ENCODE measurements around the gene DDX11. TPM values are rescaled to one million over a fixed set of nuclear protein-coding genes. Genes with fewer than 3 reads are reported as not detected.

The DDX11 gene
- total RNA-seq, 2 donors from 2014 or later, result 1.1 to 5.3 TPM

GRCh38 chr12:31033146-31033545 is 40.5 kb upstream of the DDX11 start:
- H3K9me3 ChIP-seq, result no peaks in the 10 kb centered on the region
- H3K27ac ChIP-seq, result peak overlapping the region; percentile 40 to 64
- TF ChIP-seq CTCF (IDR thresholded peaks at IDR 0.05), result no peak
- no peaks in the 10 kb centered on the region for H3K27me3 ChIP-seq
- no peak overlapping the region for H3K4me3 ChIP-seq
- DNase-seq (ENCODE audit: low spot score), result no peak
- H3K4me1 ChIP-seq, result peaks cover 0 to 57% of the 10 kb centered on the region in 2 donors
- H3K36me3 ChIP-seq, result no peaks in the 10 kb centered on the region

- Histone ChIP-seq H3K27ac (peak overlapping the region; percentile 40 to 64), H3K9me3 (no peaks in the 10 kb centered on the region), H3K4me1 (peaks cover 0 to 57% of the 10 kb centered on the region in 2 donors), H3K27me3 (no peaks in the 10 kb centered on the region), H3K4me3 (no peak overlapping the region), H3K36me3 (no peaks in the 10 kb centered on the region)
- DNase-seq (ENCODE audit: low spot score), result no peak
- TF ChIP-seq CTCF (IDR thresholded peaks at IDR 0.05), result no peak
Measured at GRCh38 chr12:31033681-31034080, 40.0 kb upstream of the DDX11 start.

DNA sequence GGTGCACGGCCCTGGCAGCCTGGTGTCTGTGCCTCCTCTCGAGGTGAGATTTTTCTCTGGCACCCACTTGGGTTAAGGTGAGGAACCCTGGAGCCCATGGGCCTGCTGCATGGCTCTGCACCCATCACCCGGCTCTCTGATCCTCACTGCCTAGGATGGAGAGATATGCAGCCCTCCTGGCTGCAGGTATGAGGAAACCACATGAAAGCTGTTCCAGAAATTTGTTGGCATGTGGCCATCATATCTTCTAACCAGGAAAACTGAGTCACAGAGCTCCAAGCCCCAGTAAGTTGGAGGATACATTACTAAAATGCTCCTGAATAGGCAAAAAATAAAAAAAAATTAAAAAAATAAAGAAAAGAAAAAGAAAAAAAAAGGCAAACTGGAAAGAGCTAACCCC is 39.3 kb upstream of the DDX11 start:
- DNase-seq (ENCODE audit: low spot score), result no peak

DNA sequence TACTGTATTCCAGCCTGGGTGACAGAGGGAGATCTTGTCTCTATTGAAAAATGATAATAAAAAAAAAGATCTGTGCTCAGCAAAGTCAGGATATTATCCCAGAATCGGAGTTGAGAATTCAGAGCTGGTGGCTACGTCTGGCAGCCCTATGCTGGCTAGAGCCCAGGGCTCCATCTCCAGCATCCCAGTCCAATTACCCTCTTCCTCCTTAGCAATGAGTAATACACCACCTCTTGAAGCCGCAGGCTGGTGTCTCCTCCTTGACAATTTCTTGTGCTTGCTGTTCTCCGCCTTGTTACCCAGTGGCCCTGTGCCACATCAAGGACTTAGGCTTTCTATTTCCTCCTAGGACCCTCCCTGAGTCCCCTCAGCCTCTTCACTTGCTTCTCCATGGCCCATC is 38.4 kb upstream of the DDX11 start:
- DNase-seq (ENCODE audit: low spot score), result no peak
- Histone ChIP-seq H3K4me3 (no peak overlapping the region), H3K27me3 (no peaks in the 10 kb centered on the region), H3K9me3 (no peaks in the 10 kb centered on the region), H3K36me3 (no peaks in the 10 kb centered on the region), H3K27ac (no peak overlapping the region), H3K4me1 (peaks cover 0 to 46% of the 10 kb centered on the region in 2 donors)
- no peak for TF ChIP-seq CTCF (IDR thresholded peaks at IDR 0.05)

More for the DNA sequence above, 39.3 kb upstream of the DDX11 start:
- no peaks in the 10 kb centered on the region for H3K27me3 ChIP-seq
- TF ChIP-seq CTCF (IDR thresholded peaks at IDR 0.05), result no peak
- H3K9me3 ChIP-seq, result no peaks in the 10 kb centered on the region
- H3K27ac ChIP-seq, result peak overlapping the region in 1 of 2 donors; percentile 64
- peaks cover 0 to 52% of the 10 kb centered on the region in 2 donors for H3K4me1 ChIP-seq
- H3K4me3 ChIP-seq, result no peak overlapping the region
- H3K36me3 ChIP-seq, result no peaks in the 10 kb centered on the region

GRCh38 chr12:31035967-31036665 is 37.5 kb upstream of the DDX11 start:
- H3K4me3 ChIP-seq, result no peak overlapping the region
- peaks cover 0 to 37% of the 10 kb centered on the region in 2 donors for H3K4me1 ChIP-seq
- H3K27me3 ChIP-seq, result no peaks in the 10 kb centered on the region
- no peak for DNase-seq (ENCODE audit: low spot score)
- no peak for TF ChIP-seq CTCF (IDR thresholded peaks at IDR 0.05)
- H3K36me3 ChIP-seq, result no peaks in the 10 kb centered on the region
- no peak overlapping the region for H3K27ac ChIP-seq
- H3K9me3 ChIP-seq, result no peaks in the 10 kb centered on the region

- peak overlapping the region in 1 of 2 donors; percentile 41 for H3K27ac ChIP-seq
- H3K36me3 ChIP-seq, result no peaks in the 10 kb centered on the region
- no peak for DNase-seq (ENCODE audit: low spot score)
- TF ChIP-seq CTCF (IDR thresholded peaks at IDR 0.05), result no peak
- H3K9me3 ChIP-seq, result no peaks in the 10 kb centered on the region
- H3K27me3 ChIP-seq, result no peaks in the 10 kb centered on the region
- H3K4me1 ChIP-seq, result peaks cover 0 to 31% of the 10 kb centered on the region in 2 donors
- H3K4me3 ChIP-seq, result no peak overlapping the region
Measured at GRCh38 chr12:31037028-31037427, 36.6 kb upstream of the DDX11 start.

Data from right atrium auricular region (tissue), 2 donors.